HG02610 (cell line): ENCODE results near the gene CYLC2.

Experiments used
- ATAC-seq: cut with Tn5 transposase; IDR thresholded peaks from one replicate; pipeline ENCODE4 v1.9.1; 2021; ENCODE audit warnings: mild to moderate bottlenecking, moderate library complexity; ENCODE audit not compliant: unreplicated experiment

CYLC2 gene

GRCh38 chr9:102995033-102995432 is at the start of gene CYLC2:
Gene CYLC2 (plus strand): TSS chr9:102995333. CDS start chr9:102995381, 48 bp downstream.
- no peak for ATAC-seq

GRCh38 chr9:102950346-102950745 is 44.8 kb upstream of the CYLC2 start:
- ATAC-seq = no peak

- no peak for ATAC-seq
Observed at GRCh38 chr9:102966999-102967398, 28.1 kb upstream of the CYLC2 start.

- ATAC-seq = no peak
Observed at GRCh38 chr9:102967979-102968378, 27.2 kb upstream of the CYLC2 start.

GRCh38 chr9:102972780-102973179 is 22.4 kb upstream of the CYLC2 start:
- ATAC-seq = no peak

- ATAC-seq = no peak
Observed at GRCh38 chr9:102974530-102974929, 20.6 kb upstream of the CYLC2 start.

GRCh38 chr9:102975251-102975650 is 19.9 kb upstream of the CYLC2 start:
- no peak for ATAC-seq

GRCh38 chr9:102985162-102985895 is 9.8 kb upstream of the CYLC2 start:
- no peak for ATAC-seq

GRCh38 chr9:102986425-102986824 is 8.7 kb upstream of the CYLC2 start:
- no peak for ATAC-seq

- no peak for ATAC-seq
Observed at GRCh38 chr9:103003689-103004088, 8.6 kb downstream of the CYLC2 start.

GRCh38 chr9:103014242-103014641 is 19.1 kb downstream of the CYLC2 start:
- no peak for ATAC-seq

GRCh38 chr9:103025796-103026195 is 30.7 kb downstream of the CYLC2 start:
- ATAC-seq = no peak

GRCh38 chr9:103037508-103038477 is 42.7 kb downstream of the CYLC2 start:
- ATAC-seq = no peak

- no peak for ATAC-seq
Observed at GRCh38 chr9:103041961-103042360, 46.8 kb downstream of the CYLC2 start.
